ENCODE results near the gene DHX29. TPM values are rescaled to one million over a fixed set of nuclear protein-coding genes. Genes with fewer than 3 reads are reported as not detected.

The DHX29 gene
- total RNA-seq, 1 experiment from 2014 or later, result 30.3 TPM

- H2BK120ac ChIP-seq (ENCODE audit: low read depth, low read length, poor library complexity, severe bottlenecking), result no peak overlapping the region
- no peak overlapping the region for H4K91ac ChIP-seq (ENCODE audit: insufficient read length, low read depth, low read length)
- Mint-ChIP-seq H3K36me3 (ENCODE audit: insufficient read depth in 1 of 3, low read depth in 3 of 3) (peaks cover 30 to 71% (median 52%) of the 10 kb centered on the region in 3 experiments), H3K4me1 (no peaks in the 10 kb centered on the region), H3K9me3 (no peaks in the 10 kb centered on the region; a peak in 1 of 5 replicates), H3K27me3 (ENCODE audit: low read depth) (no peaks in the 10 kb centered on the region), H3K4me3 (no peak overlapping the region), H3K27ac (no peak overlapping the region)
- H3K79me1 ChIP-seq (ENCODE audit: insufficient read depth, low read depth, low read length, poor library complexity, severe bottlenecking), result no peaks in the 10 kb centered on the region
- no peak overlapping the region for H4K5ac ChIP-seq (ENCODE audit: insufficient read length, low read depth, low read length)
- H3K56ac ChIP-seq (ENCODE audit: insufficient read length, low read depth, low read length), result no peak overlapping the region
- no CpG with 5 or more reads among the region's 1 CpG for WGBS (ENCODE audit: extremely low coverage, insufficient read length, low lambda C conversion rate)
- no peak overlapping the region for H2BK12ac ChIP-seq (ENCODE audit: insufficient read length, low read depth, low read length)
- DNase-seq, result no peak
- no peak overlapping the region for H3K23ac ChIP-seq (ENCODE audit: insufficient read length, low read depth, low read length)
- H2AFZ ChIP-seq (ENCODE audit: low read length), result no peak overlapping the region
- H3K14ac ChIP-seq (ENCODE audit: insufficient read depth, low read length), result no peak overlapping the region
- no peak for TF ChIP-seq CTCF (conservative IDR thresholded peaks at IDR 0.05)
- H4K8ac ChIP-seq (replicated peaks; ENCODE audit: insufficient read length, low read depth, low read length), result no peak overlapping the region
- no peak overlapping the region for H3K4me2 ChIP-seq (ENCODE audit: insufficient read depth, insufficient read length, low read length)
- H2BK15ac ChIP-seq (ENCODE audit: low read depth, low read length), result no peak overlapping the region
- H3K9me3 ChIP-seq (ENCODE audit: control insufficient read depth, low read depth, low read length), result no peaks in the 10 kb centered on the region
- no peaks in the 10 kb centered on the region for H4K20me1 ChIP-seq (ENCODE audit: control insufficient read depth, insufficient read depth, insufficient read length)
- H3K23me2 ChIP-seq (ENCODE audit: insufficient read length, low read depth, low read length, poor library complexity, severe bottlenecking), result no peaks in the 10 kb centered on the region
- H3K27ac ChIP-seq (ENCODE audit: insufficient read length, low read depth, low read length), result no peak overlapping the region
- no peak overlapping the region for H2BK20ac ChIP-seq (ENCODE audit: low read depth, low read length, poor library complexity, severe bottlenecking)
- no peak overlapping the region for H3K9ac ChIP-seq (ENCODE audit: extremely low read depth, insufficient read length, low read length)
- H2AK5ac ChIP-seq (ENCODE audit: insufficient read length, low read length), result no peak overlapping the region
- H3K79me2 ChIP-seq (ENCODE audit: insufficient read depth, low read length), result no peaks in the 10 kb centered on the region; the same call in 1 of the 2 replicates
- H3K4ac ChIP-seq (ENCODE audit: low read depth, low read length), result no peak overlapping the region
- no peaks in the 10 kb centered on the region for H3K4me1 ChIP-seq (ENCODE audit: insufficient read depth, low read length)
- H3K27me3 ChIP-seq (ENCODE audit: insufficient read depth, low read length), result no peaks in the 10 kb centered on the region
- no peak overlapping the region for H3K18ac ChIP-seq (ENCODE audit: insufficient read length, low read depth, low read length)
- H2BK5ac ChIP-seq (ENCODE audit: insufficient read length, low read length), result no peak overlapping the region
- no peak overlapping the region for H3T11ph ChIP-seq (ENCODE audit: low read length)
These were observed 12.6 kb downstream of the DHX29 start for GRCh38 chr5:55294935-55295334.

Data from H9 (cell line).